HG03066 (cell line): Measurements from ENCODE around the gene WWTR1.

Experiments used
- ATAC-seq: cut with Tn5 transposase; IDR thresholded peaks from one replicate; pipeline ENCODE4 v1.9.1; 2021; ENCODE audit warnings: low read depth; ENCODE audit not compliant: unreplicated experiment

The WWTR1 gene

GRCh38 chr3:149657926-149658743 lies at the start of gene WWTR1:
Gene WWTR1 (minus strand): TSS chr3:149658025. CDS start chr3:149657306, 719 bp downstream.
- peak; percentile 85 for ATAC-seq

GRCh38 chr3:149706905-149707304 lies 49.1 kb upstream of the WWTR1 start:
- no peak for ATAC-seq

- no peak for ATAC-seq
Measured at GRCh38 chr3:149705416-149705815, 47.6 kb upstream of the WWTR1 start.

GRCh38 chr3:149703466-149703865 lies 45.6 kb upstream of the WWTR1 start:
- ATAC-seq: no peak

- ATAC-seq: no peak
Measured at GRCh38 chr3:149702691-149703441, 45.0 kb upstream of the WWTR1 start.

- peak; percentile 41 for ATAC-seq
Measured at GRCh38 chr3:149701977-149702350, 44.1 kb upstream of the WWTR1 start.

- ATAC-seq: peak; percentile 63
Measured at GRCh38 chr3:149701206-149701976, 43.6 kb upstream of the WWTR1 start.

- no peak for ATAC-seq
Measured at GRCh38 chr3:149688122-149688757, 30.4 kb upstream of the WWTR1 start.

GRCh38 chr3:149686996-149687395 lies 29.2 kb upstream of the WWTR1 start:
- no peak for ATAC-seq

- no peak for ATAC-seq
Measured at GRCh38 chr3:149678351-149678950, 20.6 kb upstream of the WWTR1 start.

- ATAC-seq: no peak
Measured at GRCh38 chr3:149673393-149673792, 15.6 kb upstream of the WWTR1 start.

GRCh38 chr3:149670742-149671492 lies 13.1 kb upstream of the WWTR1 start:
- ATAC-seq: no peak

GRCh38 chr3:149667576-149667975 lies 9.8 kb upstream of the WWTR1 start:
- no peak for ATAC-seq

GRCh38 chr3:149663966-149664365 lies 6.1 kb upstream of the WWTR1 start:
- ATAC-seq: no peak

GRCh38 chr3:149662240-149662887 lies 4.5 kb upstream of the WWTR1 start:
- ATAC-seq: no peak

GRCh38 chr3:149660462-149660861 lies 2.6 kb upstream of the WWTR1 start:
- no peak for ATAC-seq

- ATAC-seq: peak; percentile 2
Measured at GRCh38 chr3:149658744-149659497, 1.1 kb upstream of the WWTR1 start.

- peak; percentile 34 for ATAC-seq
Measured at GRCh38 chr3:149657321-149657925, 402 bp downstream of the WWTR1 start.
